Measurements from ENCODE around the gene ZCCHC4.
A peak's percentile ranks its signal among the peaks of the same experiment; 100 is the strongest.

Gene ZCCHC4

DNA sequence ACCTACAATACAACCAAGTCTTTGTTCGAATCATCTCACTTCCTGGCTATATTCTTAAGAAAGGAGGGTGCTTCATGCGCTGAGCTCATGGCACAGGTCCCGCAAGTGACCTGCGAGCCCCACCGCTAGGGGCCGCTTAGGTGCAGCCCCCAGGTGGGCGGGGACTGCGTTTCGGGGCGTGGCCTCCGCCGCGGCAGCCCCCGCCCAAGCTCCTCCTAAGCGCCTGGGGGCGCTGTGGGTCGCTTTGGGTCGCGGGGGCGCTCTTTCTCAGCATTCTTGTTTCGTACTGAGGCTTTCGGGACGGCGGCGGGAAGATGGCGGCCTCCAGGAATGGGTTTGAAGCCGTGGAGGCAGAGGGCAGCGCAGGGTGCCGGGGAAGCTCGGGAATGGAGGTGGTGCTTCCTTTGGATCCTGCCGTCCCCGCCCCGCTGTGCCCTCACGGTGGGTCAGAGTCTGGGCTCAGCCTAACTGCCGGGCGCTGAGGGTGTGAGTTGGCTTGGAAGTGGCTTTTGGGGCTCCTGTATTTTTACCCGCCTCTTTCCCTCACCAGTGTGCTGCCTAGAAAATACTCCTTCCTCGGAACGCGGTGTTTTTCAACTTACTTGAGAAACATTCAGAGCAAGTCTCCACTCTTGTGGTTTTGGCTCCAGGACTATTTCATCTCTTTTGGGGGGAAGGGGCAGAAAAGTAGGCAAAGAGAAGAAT, at the start of gene ZCCHC4:
Gene ZCCHC4, plus strand, starts transcription at position 279 of the 705 bp plus-strand sequence. Its CDS starts 36 bp downstream, at position 315.
- peak; percentile 84 to 97 for DNase-seq

DNA sequence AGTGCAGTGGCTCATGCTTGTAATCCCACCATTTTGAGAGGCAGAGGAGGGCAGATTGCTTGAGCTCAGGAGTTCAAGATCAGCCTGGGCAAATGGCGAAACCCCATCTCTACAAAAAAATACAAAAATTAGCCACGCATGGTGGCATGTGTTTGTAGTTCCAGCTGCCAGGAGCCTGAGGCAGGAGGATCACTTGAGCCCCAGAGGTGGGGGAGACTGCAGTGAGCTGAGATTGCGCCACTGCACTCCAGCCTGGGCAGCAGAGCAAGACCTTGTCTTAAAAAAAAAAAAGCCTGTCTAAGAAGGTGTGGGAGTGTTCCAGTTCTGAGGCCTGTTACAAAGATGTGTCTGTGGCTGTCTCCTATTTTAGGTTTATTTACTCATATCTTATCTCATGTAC, 40.7 kb upstream of the ZCCHC4 start:
- no peak for DNase-seq

DNA sequence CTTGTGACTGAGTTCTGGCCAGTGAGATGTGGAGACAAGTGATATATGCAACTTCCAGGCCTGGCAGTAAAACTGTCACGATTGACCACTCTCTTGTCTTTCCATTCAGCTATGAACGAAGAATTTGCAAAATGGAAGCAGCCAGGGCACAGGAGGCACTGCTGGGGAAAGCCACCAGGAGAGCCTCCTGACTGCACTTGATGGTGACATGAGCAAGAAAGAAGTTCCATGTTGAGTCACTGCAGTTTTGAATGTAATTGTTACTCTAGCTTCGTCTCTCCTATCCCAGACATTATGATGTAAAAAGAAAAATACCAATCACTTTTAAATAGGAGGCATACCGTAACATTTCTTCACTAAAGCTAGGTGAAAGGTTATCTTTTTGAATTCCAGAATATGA, 32.4 kb upstream of the ZCCHC4 start:
- DNase-seq = no peak

GRCh38 chr4:25283948-25284347, 28.6 kb upstream of the ZCCHC4 start:
- no peak for DNase-seq

DNA sequence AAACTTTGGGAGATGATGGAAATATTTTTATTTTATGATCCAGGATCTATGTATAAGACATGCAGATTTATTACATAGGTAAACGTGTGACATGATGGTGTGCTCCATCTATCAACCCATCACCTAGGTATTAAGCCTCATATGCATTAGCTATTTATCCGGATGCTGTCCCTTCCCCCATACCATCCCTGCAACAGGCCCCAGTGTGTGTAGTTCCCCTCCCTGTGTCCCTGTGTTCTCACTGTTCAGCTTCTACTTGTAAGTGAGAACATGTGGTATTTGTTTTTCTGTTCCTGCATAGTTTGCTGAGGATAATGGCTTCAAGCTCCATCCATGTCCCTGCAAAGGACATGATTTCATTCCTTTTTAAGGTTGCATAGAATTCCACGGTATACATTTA, 28.1 kb upstream of the ZCCHC4 start:
- DNase-seq = no peak

GRCh38 chr4:25290490-25291067, 22.0 kb upstream of the ZCCHC4 start:
- no peak for DNase-seq

DNA sequence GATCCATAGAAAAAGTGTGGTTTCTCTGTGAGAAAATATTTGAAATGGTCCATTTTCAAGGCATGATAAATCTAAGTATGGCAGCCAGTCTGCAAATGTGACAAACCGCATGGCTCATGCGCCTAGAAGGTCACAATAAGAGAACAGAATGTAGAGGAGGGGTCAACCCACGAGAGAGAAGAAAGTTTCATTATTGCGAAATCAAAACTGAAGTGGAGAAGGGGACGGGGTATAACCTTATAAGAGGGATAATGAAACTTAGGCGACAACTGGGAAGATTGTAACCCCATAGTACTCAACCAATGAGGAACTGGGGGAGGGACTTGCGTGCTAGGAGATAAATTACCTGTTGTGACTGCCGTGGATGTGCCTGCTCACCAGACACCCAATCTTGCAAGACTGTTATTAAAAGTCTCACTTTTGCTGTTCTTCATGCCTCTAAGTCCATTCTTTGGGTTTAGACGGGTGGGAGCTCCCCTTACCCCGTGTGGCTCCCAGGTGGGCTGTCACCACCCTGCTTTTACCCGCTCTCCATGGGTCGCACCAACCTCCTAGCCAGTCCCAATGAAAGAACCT, 21.3 kb upstream of the ZCCHC4 start:
- no peak for DNase-seq

GRCh38 chr4:25297528-25298242, 14.9 kb upstream of the ZCCHC4 start:
- no peak for DNase-seq

- no peak for DNase-seq
Observed at GRCh38 chr4:25299476-25300203, 12.9 kb upstream of the ZCCHC4 start.

- no peak for DNase-seq
Observed at GRCh38 chr4:25301471-25301870, 11.1 kb upstream of the ZCCHC4 start.

DNA sequence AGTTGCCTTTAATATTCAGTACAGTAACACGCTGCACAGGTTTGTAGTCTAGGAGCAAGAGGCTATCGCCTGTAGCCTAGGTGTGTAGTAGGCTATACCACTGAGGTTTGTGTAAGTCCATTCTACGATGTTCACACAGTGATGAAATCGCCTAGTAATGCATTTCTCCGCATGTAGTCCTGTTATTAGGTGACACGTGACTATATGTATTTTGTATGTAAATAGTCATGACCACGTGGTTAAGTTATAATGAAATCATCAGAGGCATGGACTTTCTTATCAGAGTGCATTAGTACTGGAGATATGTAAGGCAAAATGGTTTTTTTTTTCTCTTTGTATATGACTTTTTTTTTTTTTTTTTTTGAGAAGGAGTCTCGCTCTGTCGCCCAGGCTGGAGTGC, 9.9 kb upstream of the ZCCHC4 start:
- DNase-seq = no peak

GRCh38 chr4:25303578-25303977, 9.0 kb upstream of the ZCCHC4 start:
- no peak for DNase-seq

GRCh38 chr4:25306518-25307057, 6.0 kb upstream of the ZCCHC4 start:
- no peak for DNase-seq

DNA sequence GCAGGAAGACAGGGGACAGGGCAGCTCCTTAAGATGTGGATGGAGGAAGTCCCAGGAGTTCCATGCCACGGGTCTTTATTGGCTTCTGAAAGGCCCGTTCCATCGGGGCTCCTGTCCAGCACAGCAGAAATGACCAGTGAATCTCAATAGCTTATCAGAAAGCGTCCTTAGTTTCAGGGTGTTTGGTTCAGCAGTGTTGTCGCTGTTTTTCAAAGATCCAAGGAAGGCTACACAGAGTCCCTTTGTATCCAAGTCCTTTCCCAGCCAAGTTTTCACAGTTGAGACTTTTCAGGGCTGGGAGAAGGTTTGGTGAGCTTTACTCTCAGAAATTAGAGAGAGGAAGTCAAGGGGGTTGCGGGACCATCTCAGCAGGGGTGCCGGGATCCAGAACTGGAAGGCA, 5.0 kb upstream of the ZCCHC4 start:
- no peak for DNase-seq

- peak in 1 of 2 donors; percentile 18 for DNase-seq
Observed at GRCh38 chr4:25308306-25308705, 4.3 kb upstream of the ZCCHC4 start.

DNA sequence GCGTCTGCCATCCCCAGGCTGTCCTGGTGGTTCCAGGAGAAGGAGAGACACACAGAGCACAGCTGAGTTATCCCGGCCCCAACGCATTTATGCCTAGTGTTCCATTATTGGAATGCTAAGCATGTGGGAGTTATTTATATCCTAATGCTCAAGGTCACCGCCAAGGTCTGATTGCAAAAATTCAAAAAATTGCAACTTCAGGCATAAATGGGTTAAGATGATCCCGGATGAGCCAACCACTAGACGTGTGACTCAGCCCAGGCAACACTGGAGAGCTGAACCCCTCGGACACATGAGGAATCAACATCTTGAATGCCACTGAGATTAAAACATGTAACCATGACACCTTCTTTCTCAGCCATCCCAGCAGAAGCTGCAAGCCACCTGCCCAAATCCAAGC, 3.8 kb upstream of the ZCCHC4 start:
- DNase-seq = no peak

- peak; percentile 29 for DNase-seq
Observed at GRCh38 chr4:25310066-25310802, 2.3 kb upstream of the ZCCHC4 start.

GRCh38 chr4:25310803-25311166, 1.8 kb upstream of the ZCCHC4 start:
- DNase-seq = no peak

DNA sequence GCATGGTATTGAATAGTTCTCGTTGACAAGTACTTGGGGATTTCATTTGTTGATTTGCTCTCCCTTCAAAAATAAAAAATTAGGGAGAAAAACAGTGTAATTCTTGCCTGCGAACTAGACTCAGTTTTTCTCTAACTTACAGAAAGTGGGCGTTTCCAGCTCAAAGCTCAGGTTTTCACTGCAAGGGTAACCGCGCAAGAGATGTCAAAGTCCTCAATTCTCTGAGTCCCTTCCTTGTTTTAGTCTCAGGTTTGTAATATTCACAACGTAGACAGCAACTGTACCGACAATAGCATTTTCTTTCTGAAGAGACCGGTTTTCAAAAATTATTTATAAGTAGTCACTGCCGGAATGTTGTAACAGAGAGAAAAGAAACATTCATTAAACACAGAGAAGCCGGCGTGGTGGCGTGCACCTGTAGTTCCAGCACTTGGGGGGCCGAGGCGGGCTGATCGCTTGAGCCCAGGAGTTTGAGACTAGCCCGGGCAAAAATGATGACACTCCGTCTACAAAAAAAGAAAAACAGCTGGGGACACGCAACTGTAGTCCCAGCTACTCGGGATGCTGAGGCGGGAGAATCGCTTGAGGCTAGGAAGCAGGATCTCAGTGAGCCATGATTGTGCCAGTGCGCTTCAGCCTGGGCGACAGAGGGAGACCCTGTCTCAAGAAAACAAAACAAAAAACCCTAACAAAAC, 774 bp downstream of the ZCCHC4 start:
- DNase-seq = peak; percentile 12 to 19

DNA sequence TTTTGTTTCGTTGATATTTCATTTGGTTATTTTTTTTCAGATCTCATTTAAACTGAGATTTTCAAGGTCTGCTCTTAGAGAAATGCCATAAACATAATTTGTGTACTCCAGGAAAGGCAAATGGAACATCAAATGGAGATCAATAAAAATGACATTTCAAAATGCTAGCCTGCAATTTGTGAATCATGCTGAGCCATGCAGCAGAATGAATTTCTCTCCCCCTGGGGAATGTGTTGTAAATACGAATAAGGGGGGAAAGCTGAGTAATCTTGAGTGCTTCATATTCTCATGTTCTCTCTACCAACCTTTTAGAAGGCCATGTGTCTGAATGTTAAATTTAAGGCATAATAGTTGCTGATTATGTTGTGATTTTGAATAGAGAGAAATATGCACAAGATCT, 7.8 kb downstream of the ZCCHC4 start:
- DNase-seq = peak in 1 of 2 donors; percentile 4

- DNase-seq = peak; percentile 71 to 91
Observed at GRCh38 chr4:25320773-25321172, 8.2 kb downstream of the ZCCHC4 start.

DNA sequence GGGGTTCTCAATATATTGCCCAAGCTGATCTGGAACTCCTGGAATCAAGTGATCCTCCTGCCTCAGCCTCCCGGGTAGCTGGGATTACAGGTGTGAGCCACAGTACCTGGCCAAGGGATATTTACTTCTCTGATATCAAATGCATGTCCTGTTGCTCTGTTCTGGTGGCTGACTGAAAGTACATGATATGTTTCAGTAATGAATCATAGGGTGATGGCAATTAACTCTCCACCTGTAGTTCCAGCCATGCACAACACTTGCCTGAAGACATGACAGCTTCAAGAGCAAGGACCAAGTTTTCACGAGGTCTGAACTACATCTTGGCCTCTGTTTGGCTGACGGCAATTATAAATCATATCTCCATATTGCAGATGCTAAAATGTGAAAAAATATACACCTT, 9.1 kb downstream of the ZCCHC4 start:
- no peak for DNase-seq
